T-helper 17 cell (primary cell): Measurements from ENCODE around the gene NSUN7. TPM values are rescaled to one million over a fixed set of nuclear protein-coding genes. Genes with fewer than 3 reads are reported as not detected.
"Not testable (repeated sequence)": the region's sequence is repeated elsewhere in the genome, so short reads cannot be mapped to it uniquely, and the experiment has no call there.

Experiments used
- ATAC-seq: fragments of 150-1000 bp; cut with Tn5 transposase; 2 replicates; pipeline ENCODE4 v1.10.0; 2021; ENCODE audit warnings: mild to moderate bottlenecking, moderate library complexity
- DNase-seq, 3 donors: peaks; one replicate each; pipeline versions ENCODE4 v3.0.0 to v3.0.0-alpha.2; 2020 to 2021
- H3K9me3 ChIP-seq: one replicate; pipeline ENCODE4 v1.7.0; 2013; ENCODE audit warnings: low read length, mild to moderate bottlenecking; ENCODE audit not compliant: control insufficient read depth, poor library complexity, severe bottlenecking
- H3K27ac Mint-ChIP-seq: one replicate; pipeline ENCODE4 v1.8.0; 2022; ENCODE audit warnings: mild to moderate bottlenecking, moderate library complexity, mixed read lengths
- H3K27me3 Mint-ChIP-seq: one replicate; pipeline ENCODE4 v1.8.0; 2022; ENCODE audit warnings: mixed read lengths
- H3K36me3 Mint-ChIP-seq: one replicate; pipeline ENCODE4 v1.8.0; 2022; ENCODE audit warnings: low read depth, mixed read lengths
- H3K4me1 Mint-ChIP-seq: one replicate; pipeline ENCODE4 v1.8.0; 2022; ENCODE audit warnings: mild to moderate bottlenecking, mixed read lengths
- H3K4me3 Mint-ChIP-seq: one replicate; pipeline ENCODE4 v1.8.0; 2022; ENCODE audit warnings: mild to moderate bottlenecking, moderate library complexity, mixed read lengths
- total RNA-seq, 4 donors: library from RNA in 2 of 4; stranded (reverse) in 2 of 4; gene quantifications; one replicate each; pipeline ENCODE4 v1.2.3 and lab custom pipeline; 2022 to 2026

NSUN7 gene
- total RNA-seq, 2 donors from 2014 or later = 1.2 TPM; not detected in 1

DNA sequence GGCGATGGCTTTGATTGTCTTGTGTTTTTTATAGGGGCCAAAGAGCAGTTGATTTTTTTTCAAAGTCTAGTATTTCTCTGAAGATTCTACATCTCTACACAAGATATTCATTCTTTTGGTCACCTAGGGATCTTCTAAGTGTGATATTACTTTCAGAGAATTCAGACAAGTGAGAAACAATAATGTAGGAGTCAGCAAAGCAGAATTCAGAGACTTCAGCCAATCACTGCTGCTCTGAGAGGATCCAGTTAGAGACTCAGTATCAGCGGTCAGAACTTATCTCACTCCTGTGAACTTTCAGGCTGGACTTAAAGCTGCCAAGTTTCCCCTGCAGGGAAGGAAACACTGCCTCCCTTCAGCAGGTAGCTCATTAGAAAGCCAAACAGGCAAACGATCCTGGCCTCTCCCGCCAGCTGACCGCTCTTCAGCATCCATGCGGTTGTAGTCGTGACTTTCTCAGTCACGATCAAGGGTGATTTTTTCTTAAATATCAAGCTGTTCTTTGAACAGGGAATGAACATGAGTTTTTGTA lies 59.2 kb downstream of the NSUN7 start:
- Mint-ChIP-seq H3K4me3 (no peak overlapping the region), H3K36me3 (no peaks in the 10 kb centered on the region), H3K27ac (no peak overlapping the region), H3K4me1 (no peaks in the 10 kb centered on the region), H3K27me3 (peaks cover 21% of the 10 kb centered on the region)
- DNase-seq (no peak), ATAC-seq (no peak)
- no peaks in the 10 kb centered on the region for H3K9me3 ChIP-seq

DNA sequence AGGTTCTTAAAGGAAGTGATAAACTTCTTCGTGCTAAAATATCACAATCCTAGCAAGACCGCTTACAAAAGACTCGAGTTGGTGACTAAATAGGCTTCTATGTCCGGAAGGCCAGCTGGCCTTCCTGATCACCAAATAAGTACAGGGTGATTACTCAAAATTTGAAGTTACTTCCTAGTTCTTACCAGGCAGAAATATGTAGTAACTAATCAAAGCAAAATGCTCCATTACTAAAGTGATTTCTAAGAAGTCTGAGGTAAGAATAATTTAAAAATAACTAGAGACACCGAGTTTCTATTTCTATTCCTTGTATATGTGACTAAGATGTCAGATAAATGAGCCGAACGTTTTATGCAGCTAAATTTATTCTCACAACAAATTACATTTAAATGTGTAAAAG lies 62.2 kb downstream of the NSUN7 start:
- Mint-ChIP-seq H3K36me3 (no peaks in the 10 kb centered on the region), H3K27ac (no peak overlapping the region), H3K4me3 (no peak overlapping the region), H3K4me1 (peaks cover 2% of the 10 kb centered on the region), H3K27me3 (peaks cover 13% of the 10 kb centered on the region)
- ATAC-seq (no peak), DNase-seq (no peak)
- H3K9me3 ChIP-seq = no peaks in the 10 kb centered on the region

DNA sequence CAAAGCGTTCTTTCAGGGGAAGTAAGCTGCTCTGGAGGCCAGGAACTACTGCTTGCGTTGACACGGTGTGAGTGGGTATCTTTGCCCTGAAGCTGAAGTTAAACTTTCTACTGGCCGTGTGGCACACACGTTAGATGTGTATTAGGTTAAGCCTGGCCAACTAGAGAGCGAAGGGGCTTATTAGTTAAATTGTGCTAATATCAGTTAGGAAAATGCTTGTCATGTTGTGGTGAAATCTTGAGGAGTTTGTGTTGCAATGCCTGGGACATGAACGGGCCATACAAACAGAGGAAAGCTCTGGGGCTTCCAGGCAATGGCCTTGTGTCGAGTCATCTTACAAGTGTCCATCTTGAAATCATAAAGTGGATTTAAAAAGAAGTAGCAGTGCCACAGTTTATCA lies 62.6 kb downstream of the NSUN7 start:
- H3K4me3 Mint-ChIP-seq = no peak overlapping the region
- no peaks in the 10 kb centered on the region for H3K36me3 Mint-ChIP-seq
- no peak overlapping the region for H3K27ac Mint-ChIP-seq
- H3K27me3 Mint-ChIP-seq = peaks cover 10% of the 10 kb centered on the region
- ATAC-seq = no peak
- no peaks in the 10 kb centered on the region for H3K9me3 ChIP-seq
- no peak for DNase-seq
- H3K4me1 Mint-ChIP-seq = peaks cover 2% of the 10 kb centered on the region

DNA sequence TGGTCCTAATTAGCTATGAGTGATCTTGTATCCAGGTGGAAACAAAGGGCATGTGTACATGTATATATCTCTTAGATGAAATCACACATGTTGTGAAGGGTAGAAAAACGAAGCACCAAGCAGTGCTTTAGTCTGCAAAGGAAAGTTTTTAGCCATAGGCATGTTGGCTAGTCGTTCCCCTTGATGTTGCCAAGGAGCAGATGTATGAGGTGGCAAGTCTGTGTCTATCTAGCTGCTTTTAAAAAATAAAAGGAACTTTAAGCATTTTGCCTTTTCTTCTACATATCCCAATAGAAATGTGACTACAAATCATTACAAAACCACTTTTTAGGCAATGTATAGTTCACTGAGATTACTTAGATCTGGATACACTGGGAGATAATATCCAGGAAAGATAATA lies 63.1 kb downstream of the NSUN7 start:
- Mint-ChIP-seq H3K36me3 (no peaks in the 10 kb centered on the region), H3K4me3 (no peak overlapping the region), H3K27me3 (peaks cover 10% of the 10 kb centered on the region), H3K4me1 (peaks cover 2% of the 10 kb centered on the region), H3K27ac (no peak overlapping the region)
- H3K9me3 ChIP-seq = no peaks in the 10 kb centered on the region
- DNase-seq (no peak), ATAC-seq (no peak)

DNA sequence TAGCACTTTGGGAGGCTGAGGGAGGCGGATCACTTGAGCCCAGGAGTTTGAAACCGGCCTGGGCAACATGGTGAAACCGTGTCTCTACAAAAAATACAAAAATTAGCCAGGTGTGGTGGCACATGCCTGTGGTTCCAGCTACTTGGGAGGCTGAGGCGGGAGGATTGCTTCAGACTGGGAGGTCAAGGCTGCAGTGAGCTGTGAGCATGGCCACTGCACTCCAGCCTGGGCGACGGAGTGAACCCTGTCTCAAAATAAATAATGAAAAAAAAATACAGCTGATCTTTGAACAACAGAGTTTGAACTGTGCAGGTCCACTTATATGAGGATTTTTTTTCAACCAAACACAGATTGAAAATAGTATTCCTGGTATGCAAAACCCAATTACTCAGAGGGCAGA lies 67.4 kb downstream of the NSUN7 start:
- H3K36me3 Mint-ChIP-seq, DNase-seq, H3K27me3 Mint-ChIP-seq, H3K27ac Mint-ChIP-seq, H3K4me3 Mint-ChIP-seq, H3K4me1 Mint-ChIP-seq, H3K9me3 ChIP-seq, ATAC-seq: not testable (repeated sequence)

DNA sequence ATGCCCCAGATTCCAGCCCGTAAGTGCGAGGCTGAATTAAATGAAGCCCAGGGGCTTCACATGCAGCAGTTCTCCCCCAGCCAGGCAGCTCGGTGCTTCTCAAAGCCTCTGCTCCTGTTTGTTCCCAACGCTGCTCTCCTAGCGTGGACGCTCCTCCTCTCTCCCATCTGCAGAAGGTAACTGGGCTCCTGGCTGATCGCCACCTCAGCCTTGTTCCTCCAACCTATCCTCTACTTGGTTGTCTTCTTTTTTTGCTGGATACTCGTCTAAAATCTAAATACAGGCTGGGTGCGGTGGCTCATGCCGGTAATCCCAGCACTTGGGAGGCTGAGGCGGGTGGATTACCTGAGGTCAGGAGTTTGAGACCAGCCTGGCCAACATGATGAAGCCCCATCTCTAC lies 70.3 kb downstream of the NSUN7 start:
- H3K4me3 Mint-ChIP-seq = no peak overlapping the region
- H3K9me3 ChIP-seq = no peaks in the 10 kb centered on the region
- DNase-seq (no peak), ATAC-seq (no peak)
- peaks cover 11% of the 10 kb centered on the region for H3K27me3 Mint-ChIP-seq
- peaks cover 5% of the 10 kb centered on the region for H3K4me1 Mint-ChIP-seq
- H3K27ac Mint-ChIP-seq = no peak overlapping the region
- H3K36me3 Mint-ChIP-seq = no peaks in the 10 kb centered on the region

DNA sequence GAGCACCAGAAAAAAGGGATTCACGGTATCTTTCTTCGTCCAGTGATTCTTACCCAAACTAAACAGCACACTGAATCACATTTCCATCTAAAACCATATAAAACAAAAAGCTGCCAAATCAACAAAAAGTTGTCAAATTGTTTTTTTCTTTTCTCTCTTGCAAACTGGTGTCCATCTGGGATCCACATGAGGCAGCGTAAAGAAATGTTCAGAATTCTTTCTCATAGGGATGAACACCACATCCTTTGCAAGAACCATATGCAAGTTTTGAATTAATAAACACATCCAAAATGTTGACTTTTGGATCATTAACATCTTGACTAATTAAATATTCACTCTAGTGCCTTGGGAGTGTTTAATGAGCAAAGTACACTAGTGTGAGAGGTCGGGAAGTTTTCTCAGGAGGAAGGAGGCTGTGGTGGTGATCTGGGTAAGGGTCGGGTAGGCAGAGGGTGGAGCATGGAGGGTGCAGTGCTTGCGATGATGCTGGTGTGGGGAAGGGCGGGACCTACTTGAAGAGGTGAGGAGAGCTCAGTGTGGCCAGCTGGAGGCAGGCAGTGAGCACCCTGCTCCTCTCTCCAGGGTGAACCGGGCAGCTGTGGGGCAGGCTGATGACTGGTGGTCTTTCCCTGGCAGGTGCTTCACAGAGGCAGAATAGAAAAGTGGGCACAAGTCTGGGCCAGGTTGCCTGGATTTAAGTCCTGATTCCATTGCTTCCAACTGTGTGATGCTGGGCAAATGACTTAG lies 72.8 kb downstream of the NSUN7 start:
- ATAC-seq = no peak

DNA sequence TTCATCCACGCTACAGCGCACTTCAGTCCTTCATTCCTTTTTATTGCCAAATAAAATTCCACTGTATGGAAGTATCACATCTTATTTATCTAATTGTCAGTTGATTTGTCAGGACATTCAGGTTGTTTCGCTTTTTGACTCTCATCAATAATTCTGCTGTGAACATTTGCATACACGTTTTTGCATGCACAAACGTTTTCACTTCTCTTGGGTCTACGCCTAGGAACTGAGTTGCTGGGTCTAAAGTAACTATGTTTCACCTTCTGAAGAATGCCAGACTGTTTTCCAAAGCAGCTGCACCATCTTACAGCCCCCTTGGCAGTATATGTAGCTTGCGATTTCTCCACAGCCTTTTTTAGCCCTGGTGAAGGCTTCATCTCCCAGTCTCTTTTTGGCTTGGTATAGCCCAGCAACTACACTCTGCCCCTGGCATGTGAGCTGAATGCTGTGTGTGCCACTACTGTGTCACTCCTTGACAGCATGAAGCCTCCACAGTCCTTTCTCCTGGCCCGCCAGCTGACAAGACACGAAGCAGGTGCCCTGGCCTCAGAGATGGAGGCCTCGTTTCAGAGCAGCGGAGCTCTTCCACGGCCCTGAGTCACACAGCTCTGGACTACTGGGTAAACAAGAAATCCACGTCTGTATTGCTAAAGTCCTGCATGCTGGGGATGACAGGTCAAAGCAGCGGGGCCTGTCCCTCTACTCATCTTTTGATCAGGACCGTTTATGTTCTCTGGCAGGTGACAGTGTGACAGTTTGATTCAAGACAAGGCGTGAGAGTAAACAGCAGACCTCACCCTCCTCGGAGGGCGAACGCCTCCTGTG lies 75.5 kb downstream of the NSUN7 start:
- Mint-ChIP-seq H3K4me3 (no peak overlapping the region), H3K36me3 (no peaks in the 10 kb centered on the region), H3K4me1 (peaks cover 7% of the 10 kb centered on the region), H3K27ac (no peak overlapping the region), H3K27me3 (peaks cover 16% of the 10 kb centered on the region)
- DNase-seq = no peak
- no peak for ATAC-seq
- no peaks in the 10 kb centered on the region for H3K9me3 ChIP-seq

More for the DNA sequence above, 72.8 kb downstream of the NSUN7 start:
- H3K36me3 Mint-ChIP-seq = no peaks in the 10 kb centered on the region
- no peaks in the 10 kb centered on the region for H3K9me3 ChIP-seq
- no peak overlapping the region for H3K27ac Mint-ChIP-seq
- peaks cover 11% of the 10 kb centered on the region for H3K27me3 Mint-ChIP-seq
- H3K4me3 Mint-ChIP-seq = no peak overlapping the region
- peaks cover 7% of the 10 kb centered on the region for H3K4me1 Mint-ChIP-seq
- DNase-seq = no peak

DNA sequence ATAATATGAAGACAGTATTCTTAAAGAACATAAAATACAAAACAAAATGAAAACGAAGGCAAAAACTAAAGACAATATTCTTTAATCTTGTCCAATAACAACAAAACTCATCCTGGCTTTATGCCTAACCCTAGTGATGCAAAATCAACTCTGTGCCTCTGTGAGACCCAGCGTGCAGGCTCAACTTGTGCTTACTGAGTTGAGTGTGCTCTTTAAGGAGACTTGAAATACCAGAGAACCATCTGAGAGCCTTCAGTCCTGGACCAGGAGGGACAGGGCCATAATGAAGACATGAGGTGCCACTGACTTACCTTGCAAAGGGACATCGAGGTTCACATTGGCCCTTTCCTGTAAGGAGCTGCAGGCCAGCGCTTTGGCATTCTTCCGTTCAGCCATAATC lies 77.1 kb downstream of the NSUN7 start:
- Mint-ChIP-seq H3K36me3 (no peaks in the 10 kb centered on the region), H3K4me1 (peaks cover 7% of the 10 kb centered on the region), H3K27ac (no peak overlapping the region), H3K27me3 (peaks cover 17% of the 10 kb centered on the region), H3K4me3 (no peak overlapping the region)
- no peak for DNase-seq
- no peaks in the 10 kb centered on the region for H3K9me3 ChIP-seq
- no peak for ATAC-seq

DNA sequence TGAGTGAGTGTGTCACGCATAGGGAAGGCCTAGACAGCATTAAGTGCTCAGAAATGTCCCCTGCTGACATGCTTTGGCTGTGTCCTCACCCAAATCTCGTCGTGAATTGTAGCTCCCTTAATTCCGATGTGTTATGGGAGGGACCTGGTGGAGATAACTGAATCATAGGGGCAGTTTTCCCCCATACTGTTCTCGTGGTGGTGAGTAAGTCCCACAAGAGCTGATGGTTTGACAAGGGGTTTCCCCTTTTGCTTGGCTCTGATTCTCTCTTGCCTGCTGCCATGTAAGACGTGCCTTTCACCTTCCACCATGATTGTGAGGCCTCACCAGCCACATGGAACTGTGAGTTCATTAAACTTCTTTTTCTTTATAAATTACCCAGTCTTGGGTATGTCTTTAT lies 78.0 kb downstream of the NSUN7 start:
- no peaks in the 10 kb centered on the region for H3K9me3 ChIP-seq
- Mint-ChIP-seq H3K27ac (no peak overlapping the region), H3K36me3 (no peaks in the 10 kb centered on the region), H3K4me3 (no peak overlapping the region), H3K27me3 (peaks cover 8% of the 10 kb centered on the region), H3K4me1 (peaks cover 4% of the 10 kb centered on the region)
- ATAC-seq (no peak), DNase-seq (no peak)

DNA sequence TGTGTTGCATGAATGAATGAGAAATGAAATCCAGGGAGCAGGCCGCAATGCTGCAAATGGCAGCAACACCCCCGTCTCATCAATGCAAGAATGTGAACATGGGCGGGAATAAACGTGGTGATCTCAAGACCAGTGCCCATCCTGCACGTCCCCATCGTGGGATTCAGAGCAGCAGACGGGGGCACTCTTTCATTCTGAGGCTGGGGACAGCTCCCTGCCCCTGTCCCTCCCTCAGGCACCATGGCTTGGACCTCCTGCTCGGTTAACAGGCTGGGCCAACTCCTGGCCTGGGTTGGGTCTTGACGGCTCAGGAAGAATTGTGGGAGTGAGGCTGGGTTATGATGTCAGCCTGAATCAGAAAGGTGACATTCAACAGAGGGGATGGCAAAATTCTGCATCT lies 78.9 kb downstream of the NSUN7 start:
- Mint-ChIP-seq H3K27me3 (peaks cover 12% of the 10 kb centered on the region), H3K27ac (no peak overlapping the region), H3K36me3 (no peaks in the 10 kb centered on the region), H3K4me3 (no peak overlapping the region), H3K4me1 (peaks cover 3% of the 10 kb centered on the region)
- ATAC-seq (no peak), DNase-seq (no peak)
- H3K9me3 ChIP-seq = no peaks in the 10 kb centered on the region

DNA sequence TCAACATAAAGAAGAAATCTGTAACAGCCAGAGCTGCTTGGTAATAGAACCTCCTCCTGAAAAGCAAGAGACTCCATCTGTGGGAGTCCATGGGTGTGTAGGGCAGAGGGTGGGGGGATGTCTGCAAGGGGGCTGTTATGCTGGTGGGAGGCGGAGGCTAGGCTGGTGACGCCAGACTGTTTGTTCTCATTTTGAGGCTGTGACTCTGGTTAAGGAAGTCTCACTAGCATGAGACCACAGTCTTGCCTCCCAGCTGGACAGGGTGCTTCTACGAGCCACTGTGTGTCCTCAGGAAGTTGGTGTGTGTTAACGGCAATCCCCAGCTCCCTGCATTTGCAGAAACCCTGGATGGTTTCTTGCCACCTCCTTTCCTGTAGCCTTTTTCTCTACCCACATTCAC lies 79.8 kb downstream of the NSUN7 start:
- ATAC-seq (no peak), DNase-seq (no peak)
- H3K27me3 Mint-ChIP-seq = peaks cover 17% of the 10 kb centered on the region
- peaks cover 3% of the 10 kb centered on the region for H3K4me1 Mint-ChIP-seq
- no peak overlapping the region for H3K4me3 Mint-ChIP-seq
- no peaks in the 10 kb centered on the region for H3K36me3 Mint-ChIP-seq
- H3K27ac Mint-ChIP-seq = no peak overlapping the region
- no peaks in the 10 kb centered on the region for H3K9me3 ChIP-seq

DNA sequence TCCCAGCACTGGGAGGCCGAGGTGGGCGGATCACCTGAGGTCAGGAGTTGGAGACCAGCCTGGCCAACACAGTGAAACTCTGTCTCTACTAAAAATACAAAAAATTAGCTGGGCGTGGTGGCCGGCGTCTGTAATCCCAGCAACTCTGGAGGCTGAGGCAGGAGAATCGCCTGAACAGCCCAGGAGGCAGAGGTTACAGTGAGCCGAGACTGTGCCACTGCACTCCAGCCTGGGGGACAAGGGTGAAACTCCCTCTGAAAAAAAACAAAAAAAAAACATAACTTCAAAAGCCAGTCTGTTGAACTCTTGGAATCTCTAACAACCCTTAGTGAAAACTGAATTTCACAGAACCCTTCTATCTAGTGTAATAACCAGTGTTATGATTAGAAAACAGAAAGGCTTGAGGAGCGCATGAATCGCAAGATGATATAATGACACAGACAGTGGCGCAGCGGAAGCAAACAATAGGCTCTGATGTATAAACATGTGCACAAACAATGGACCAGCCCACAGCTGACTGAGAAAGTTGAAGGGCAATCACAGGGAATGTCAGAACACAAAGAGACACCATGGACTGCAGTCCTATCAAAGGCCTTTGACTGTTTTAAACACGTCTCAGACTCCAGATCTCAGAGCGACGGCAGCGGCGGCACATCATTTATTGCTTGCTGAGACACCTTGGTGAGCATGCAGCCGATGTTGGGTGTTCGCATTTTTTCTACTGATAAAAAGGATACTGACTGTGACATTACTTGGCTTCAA lies 81.6 kb downstream of the NSUN7 start:
- no peak for ATAC-seq
- H3K9me3 ChIP-seq = no peaks in the 10 kb centered on the region
- Mint-ChIP-seq H3K27ac (no peak overlapping the region), H3K4me3 (no peak overlapping the region), H3K27me3 (peaks cover 17% of the 10 kb centered on the region), H3K36me3 (no peaks in the 10 kb centered on the region), H3K4me1 (no peaks in the 10 kb centered on the region)
- no peak for DNase-seq
